NOMO-1 (cell line): Measurements from ENCODE around the gene IQGAP2.

ENCODE experiments used
- DNase-seq, 2 experiments: peaks; one replicate each; lab custom pipeline; 2025; ENCODE audit not compliant: unreplicated experiment in 2 of 2; lab: John Stamatoyannopoulos, UW

The IQGAP2 gene

GRCh38 chr5:76693141-76693540 is 290.1 kb downstream of the IQGAP2 start:
- no peak for DNase-seq

GRCh38 chr5:76694317-76694716 is 291.2 kb downstream of the IQGAP2 start:
- DNase-seq, result no peak

- DNase-seq, result no peak
Observed at GRCh38 chr5:76695346-76695745, 292.3 kb downstream of the IQGAP2 start.

GRCh38 chr5:76696251-76696650 is 293.2 kb downstream of the IQGAP2 start:
- DNase-seq, result no peak

GRCh38 chr5:76697670-76698069 is 294.6 kb downstream of the IQGAP2 start:
- DNase-seq, result no peak

GRCh38 chr5:76700571-76700970 is 297.5 kb downstream of the IQGAP2 start:
- no peak for DNase-seq

- no peak for DNase-seq
Observed at GRCh38 chr5:76701298-76701697, 298.2 kb downstream of the IQGAP2 start.

- DNase-seq, result no peak
Observed at GRCh38 chr5:76703707-76704106, 300.6 kb downstream of the IQGAP2 start.

- DNase-seq, result no peak
Observed at GRCh38 chr5:76704131-76704663, 301.1 kb downstream of the IQGAP2 start.

GRCh38 chr5:76705574-76705973 is 302.5 kb downstream of the IQGAP2 start:
- DNase-seq, result peak in 1 of 2 experiments; percentile 49

- DNase-seq, result no peak
Observed at GRCh38 chr5:76709762-76710161, 306.7 kb downstream of the IQGAP2 start.

GRCh38 chr5:76710991-76711390 is 307.9 kb downstream of the IQGAP2 start:
- no peak for DNase-seq

- no peak for DNase-seq
Observed at GRCh38 chr5:76714751-76715485, 311.8 kb downstream of the IQGAP2 start.

- DNase-seq, result peak; percentile 24 to 30
Observed at GRCh38 chr5:76715486-76715735, 312.3 kb downstream of the IQGAP2 start.

- peak; percentile 6 to 10 for DNase-seq
Observed at GRCh38 chr5:76715736-76716455, 312.8 kb downstream of the IQGAP2 start, which contains the start of gene F2R. TSS of gene F2R (plus strand) at chr5:76716126. CDS start at chr5:76716308, 182 bp downstream.

- no peak for DNase-seq
Observed at GRCh38 chr5:76716456-76717157, 313.5 kb downstream of the IQGAP2 start.

GRCh38 chr5:76717222-76718083 is 314.4 kb downstream of the IQGAP2 start:
- no peak for DNase-seq

- DNase-seq, result no peak
Observed at GRCh38 chr5:76718381-76718832, 315.3 kb downstream of the IQGAP2 start.

GRCh38 chr5:76718880-76719279 is 315.8 kb downstream of the IQGAP2 start:
- DNase-seq, result no peak

GRCh38 chr5:76720988-76721569 is 318.0 kb downstream of the IQGAP2 start:
- DNase-seq, result peak; percentile 73 to 79
